ENCODE measurements around the gene SBK1. TPM values are rescaled to one million over a fixed set of nuclear protein-coding genes. Genes with fewer than 3 reads are reported as not detected.

SBK1 gene
- total RNA-seq, 1 donor from 2014 or later = 7.0 TPM

DNA sequence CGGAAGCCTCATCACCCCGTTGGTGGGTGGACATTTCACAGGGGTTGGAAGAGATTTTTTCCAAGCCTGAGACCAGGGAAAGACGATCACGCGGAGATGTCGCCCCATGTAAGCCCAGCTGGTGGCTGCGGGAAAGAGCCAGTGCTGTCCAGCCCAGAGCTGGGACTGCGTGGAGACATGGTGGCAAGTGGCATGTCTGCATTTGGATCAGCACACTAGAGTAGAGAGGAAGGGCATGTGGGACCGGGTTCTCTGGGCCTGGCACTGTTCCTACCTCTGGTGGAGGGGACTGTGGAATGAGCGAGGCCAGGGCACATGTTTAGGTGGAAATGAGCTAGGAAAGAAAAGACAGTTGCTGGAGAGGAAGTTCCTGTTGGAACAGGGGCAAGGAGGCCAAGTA, 20.0 kb downstream of the SBK1 start:
- no peaks in the 10 kb centered on the region for H3K27me3 Mint-ChIP-seq (ENCODE audit: low read depth, unreplicated experiment)
- Histone ChIP-seq H3K36me3 (ENCODE audit: insufficient read depth, low read length) (no peaks in the 10 kb centered on the region), H3K4me3 (ENCODE audit: insufficient read depth, low read depth, low read length) (no peak overlapping the region), H3K9me3 (ENCODE audit: insufficient read depth, low read depth, low read length) (no peaks in the 10 kb centered on the region), H3K9ac (ENCODE audit: low read length) (no peak overlapping the region), H3K27ac (ENCODE audit: low read depth, low read length) (no peak overlapping the region), H3K27me3 (ENCODE audit: insufficient read depth, low read length) (no peaks in the 10 kb centered on the region), H3K79me2 (ENCODE audit: insufficient read depth, low read length) (no peaks in the 10 kb centered on the region), H2AFZ (ENCODE audit: low read depth, low read length) (no peak overlapping the region), H3K4me2 (ENCODE audit: low read length) (no peak overlapping the region), H3K4me1 (ENCODE audit: insufficient read depth, low read length) (peaks cover 3% of the 10 kb centered on the region), H4K20me1 (ENCODE audit: insufficient read depth, low read length) (no peaks in the 10 kb centered on the region)
- DNase-seq (ENCODE audit: low read depth) = no peak
- no peaks in the 10 kb centered on the region for H3K4me1 Mint-ChIP-seq (ENCODE audit: low read depth, unreplicated experiment)
- TF ChIP-seq EZH2 (IDR thresholded peaks at IDR 0.05; ENCODE audit: insufficient read depth, low read length) = no peak
- TF ChIP-seq, protein P1, sequence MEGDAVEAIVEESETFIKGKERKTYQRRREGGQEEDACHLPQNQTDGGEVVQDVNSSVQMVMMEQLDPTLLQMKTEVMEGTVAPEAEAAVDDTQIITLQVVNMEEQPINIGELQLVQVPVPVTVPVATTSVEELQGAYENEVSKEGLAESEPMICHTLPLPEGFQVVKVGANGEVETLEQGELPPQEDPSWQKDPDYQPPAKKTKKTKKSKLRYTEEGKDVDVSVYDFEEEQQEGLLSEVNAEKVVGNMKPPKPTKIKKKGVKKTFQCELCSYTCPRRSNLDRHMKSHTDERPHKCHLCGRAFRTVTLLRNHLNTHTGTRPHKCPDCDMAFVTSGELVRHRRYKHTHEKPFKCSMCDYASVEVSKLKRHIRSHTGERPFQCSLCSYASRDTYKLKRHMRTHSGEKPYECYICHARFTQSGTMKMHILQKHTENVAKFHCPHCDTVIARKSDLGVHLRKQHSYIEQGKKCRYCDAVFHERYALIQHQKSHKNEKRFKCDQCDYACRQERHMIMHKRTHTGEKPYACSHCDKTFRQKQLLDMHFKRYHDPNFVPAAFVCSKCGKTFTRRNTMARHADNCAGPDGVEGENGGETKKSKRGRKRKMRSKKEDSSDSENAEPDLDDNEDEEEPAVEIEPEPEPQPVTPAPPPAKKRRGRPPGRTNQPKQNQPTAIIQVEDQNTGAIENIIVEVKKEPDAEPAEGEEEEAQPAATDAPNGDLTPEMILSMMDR (IDR thresholded peaks at IDR 0.05; ENCODE audit: insufficient read depth, low read depth, low read length) = no peak
- no peaks in the 10 kb centered on the region for H3K36me3 Mint-ChIP-seq (ENCODE audit: low read depth, unreplicated experiment)
- no peaks in the 10 kb centered on the region for H3K9me3 Mint-ChIP-seq (ENCODE audit: unreplicated experiment)
- H3K4me3 Mint-ChIP-seq (ENCODE audit: unreplicated experiment) = no peak overlapping the region
- no peak overlapping the region for H3K27ac Mint-ChIP-seq (ENCODE audit: unreplicated experiment)
- FAIRE-seq = no peak

DNA sequence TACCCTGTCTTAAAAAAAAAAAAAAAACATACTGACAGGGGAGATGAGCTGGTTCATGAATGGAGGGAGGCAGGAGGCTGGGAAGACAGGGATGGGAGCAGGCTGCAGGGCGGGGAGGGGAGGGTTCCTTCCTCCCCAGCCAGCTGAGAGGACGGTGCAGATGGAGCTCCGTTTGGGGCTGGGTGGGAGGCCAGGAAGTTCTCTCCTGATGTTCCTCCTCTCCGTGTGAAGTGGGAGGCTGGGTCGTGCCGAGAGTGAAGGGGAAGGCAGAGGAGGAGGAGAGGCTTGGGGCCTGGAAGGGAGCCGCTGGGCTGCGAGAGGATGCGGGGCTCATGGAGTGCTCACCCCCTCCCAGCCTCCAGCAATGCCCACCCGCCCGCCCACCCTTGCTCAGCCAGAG, 21.3 kb downstream of the SBK1 start:
- Histone ChIP-seq H3K79me2 (ENCODE audit: insufficient read depth, low read length) (no peaks in the 10 kb centered on the region), H4K20me1 (ENCODE audit: insufficient read depth, low read length) (no peaks in the 10 kb centered on the region), H3K27ac (ENCODE audit: low read depth, low read length) (no peak overlapping the region), H3K4me2 (ENCODE audit: low read length) (no peak overlapping the region), H3K9ac (ENCODE audit: low read length) (no peak overlapping the region), H3K27me3 (ENCODE audit: insufficient read depth, low read length) (no peaks in the 10 kb centered on the region), H3K9me3 (ENCODE audit: insufficient read depth, low read depth, low read length) (no peaks in the 10 kb centered on the region), H3K4me1 (ENCODE audit: insufficient read depth, low read length) (peaks cover 3% of the 10 kb centered on the region), H3K36me3 (ENCODE audit: insufficient read depth, low read length) (no peaks in the 10 kb centered on the region), H3K4me3 (ENCODE audit: insufficient read depth, low read depth, low read length) (no peak overlapping the region), H2AFZ (ENCODE audit: low read depth, low read length) (no peak overlapping the region)
- no peaks in the 10 kb centered on the region for H3K4me1 Mint-ChIP-seq (ENCODE audit: low read depth, unreplicated experiment)
- FAIRE-seq = no peak
- H3K27ac Mint-ChIP-seq (ENCODE audit: unreplicated experiment) = no peak overlapping the region
- H3K36me3 Mint-ChIP-seq (ENCODE audit: low read depth, unreplicated experiment) = no peaks in the 10 kb centered on the region
- no peaks in the 10 kb centered on the region for H3K9me3 Mint-ChIP-seq (ENCODE audit: unreplicated experiment)
- no peak overlapping the region for H3K4me3 Mint-ChIP-seq (ENCODE audit: unreplicated experiment)
- H3K27me3 Mint-ChIP-seq (ENCODE audit: low read depth, unreplicated experiment) = peaks cover 3% of the 10 kb centered on the region
- TF ChIP-seq, protein P1 (IDR thresholded peaks at IDR 0.05; ENCODE audit: insufficient read depth, low read depth, low read length) = no peak
- TF ChIP-seq EZH2 (IDR thresholded peaks at IDR 0.05; ENCODE audit: insufficient read depth, low read length) = no peak
- DNase-seq (ENCODE audit: low read depth) = no peak

- no peak overlapping the region for H3K9ac ChIP-seq (ENCODE audit: low read length)
- no peak overlapping the region for H3K4me3 Mint-ChIP-seq (ENCODE audit: unreplicated experiment)
- peaks cover 3% of the 10 kb centered on the region for H3K4me1 ChIP-seq (ENCODE audit: insufficient read depth, low read length)
- TF ChIP-seq, protein P1 (IDR thresholded peaks at IDR 0.05; ENCODE audit: insufficient read depth, low read depth, low read length) = no peak
- TF ChIP-seq EZH2 (IDR thresholded peaks at IDR 0.05; ENCODE audit: insufficient read depth, low read length) = no peak
- no peak overlapping the region for H3K27ac Mint-ChIP-seq (ENCODE audit: unreplicated experiment)
- FAIRE-seq (no peak), DNase-seq (ENCODE audit: low read depth) (no peak)
- H3K79me2 ChIP-seq (ENCODE audit: insufficient read depth, low read length) = no peaks in the 10 kb centered on the region
- H3K36me3 Mint-ChIP-seq (ENCODE audit: low read depth, unreplicated experiment) = no peaks in the 10 kb centered on the region
- H3K4me1 Mint-ChIP-seq (ENCODE audit: low read depth, unreplicated experiment) = no peaks in the 10 kb centered on the region
- no peaks in the 10 kb centered on the region for H3K36me3 ChIP-seq (ENCODE audit: insufficient read depth, low read length)
- H3K27me3 ChIP-seq (ENCODE audit: insufficient read depth, low read length) = no peaks in the 10 kb centered on the region
- H3K27ac ChIP-seq (ENCODE audit: low read depth, low read length) = no peak overlapping the region
- no peak overlapping the region for H3K4me3 ChIP-seq (ENCODE audit: insufficient read depth, low read depth, low read length)
- H4K20me1 ChIP-seq (ENCODE audit: insufficient read depth, low read length) = no peaks in the 10 kb centered on the region
- no peaks in the 10 kb centered on the region for H3K9me3 Mint-ChIP-seq (ENCODE audit: unreplicated experiment)
- H2AFZ ChIP-seq (ENCODE audit: low read depth, low read length) = no peak overlapping the region
- no peak overlapping the region for H3K4me2 ChIP-seq (ENCODE audit: low read length)
- H3K9me3 ChIP-seq (ENCODE audit: insufficient read depth, low read depth, low read length) = no peaks in the 10 kb centered on the region
- peaks cover 5% of the 10 kb centered on the region for H3K27me3 Mint-ChIP-seq (ENCODE audit: low read depth, unreplicated experiment)
Measured at GRCh38 chr16:28316054-28316453, 23.7 kb downstream of the SBK1 start.
